Measurements from ENCODE around the gene MND1. TPM values are rescaled to one million over a fixed set of nuclear protein-coding genes. Genes with fewer than 3 reads are reported as not detected.

The MND1 gene, protein sequence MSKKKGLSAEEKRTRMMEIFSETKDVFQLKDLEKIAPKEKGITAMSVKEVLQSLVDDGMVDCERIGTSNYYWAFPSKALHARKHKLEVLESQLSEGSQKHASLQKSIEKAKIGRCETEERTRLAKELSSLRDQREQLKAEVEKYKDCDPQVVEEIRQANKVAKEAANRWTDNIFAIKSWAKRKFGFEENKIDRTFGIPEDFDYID
- total RNA-seq (2014; rRNA removed; shearing (Covaris generic)) (1.2 and 4.2 TPM in 2 replicates), polyA plus RNA-seq (2016; fragmentation: Nextera tagmentation; extraction: Ambion mirVana) (4.3 and 4.9 TPM in 2 replicates)

DNA sequence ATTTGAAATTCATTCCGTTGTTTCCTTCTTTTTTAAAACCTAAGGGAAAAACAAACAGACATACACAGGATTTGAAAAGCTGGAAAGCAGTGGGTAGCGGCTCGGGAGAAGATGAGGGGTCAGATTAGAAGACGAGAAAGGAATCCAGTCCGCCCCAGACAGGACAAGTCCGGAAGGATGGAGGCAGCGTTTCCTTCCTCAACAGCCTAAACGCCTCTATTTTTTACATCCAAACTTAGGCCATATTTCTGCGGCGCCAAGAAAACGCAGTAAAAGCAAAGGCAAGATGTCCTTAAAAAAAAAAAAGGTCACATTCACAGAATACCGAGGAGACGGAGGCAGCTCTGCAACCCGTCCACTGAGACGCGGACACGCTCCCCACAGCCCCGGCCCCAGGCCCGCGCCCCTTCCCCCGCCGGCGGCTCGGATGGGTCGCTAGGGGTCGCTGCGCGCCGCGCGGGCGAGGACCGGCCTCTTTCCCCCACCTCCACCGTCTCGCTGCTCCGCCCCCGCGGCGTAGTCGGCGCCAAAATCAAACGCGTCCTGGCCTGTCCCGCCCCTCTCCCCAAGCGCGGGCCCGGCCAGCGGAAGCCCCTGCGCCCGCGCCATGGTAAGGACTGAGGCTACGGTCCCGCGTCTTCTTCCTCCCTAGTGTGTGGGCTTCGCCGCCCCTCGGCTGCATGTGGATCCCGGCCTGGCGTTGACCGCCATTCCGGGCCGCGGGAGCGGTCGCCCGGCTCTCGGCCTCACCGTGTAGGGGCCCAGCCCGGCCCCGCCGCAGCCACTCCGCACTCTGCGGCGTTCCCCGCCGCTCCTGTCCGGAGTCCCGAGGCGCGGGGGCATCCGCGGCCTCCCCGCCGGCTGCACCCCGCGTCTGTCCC, at the start of gene MND1:
Gene MND1 (plus strand): TSS at position 558 of the 881 bp plus-strand sequence. CDS start 50 bp downstream, at position 608.
- H3K4me1 ChIP-seq (ENCODE audit: insufficient read depth), result peaks cover 13% of the 10 kb centered on the region
- H2AFZ ChIP-seq, result peak within 1 kb of the TSS; percentile 92
- peak within 1 kb of the TSS; percentile 86 for H3K4me2 ChIP-seq (ENCODE audit: unreplicated experiment)
- peak within 1 kb of the TSS; percentile 85 for H3K4me3 ChIP-seq
- no peaks in the 10 kb centered on the region for H3K27me3 ChIP-seq (replicated peaks; ENCODE audit: insufficient read depth)
- in situ Hi-C loops (cut with MboI), result loop anchor here (25.0 kb wide), 1 partner anchor 418 kb away; the partner anchor contains the start of gene RNF175
- no peaks in the 10 kb centered on the region for H3K9me3 ChIP-seq (ENCODE audit: low read depth)
- H3K9me2 ChIP-seq (ENCODE audit: insufficient read depth), result no peaks in the 10 kb centered on the region
- DNase-seq, result peak; percentile 87
- H4K20me1 ChIP-seq (ENCODE audit: insufficient read depth), result no peaks in the 10 kb centered on the region
- peaks cover 9% of the 10 kb centered on the region; the same call in 1 of the 2 replicates for H3F3A ChIP-seq (ENCODE audit: insufficient read depth)
- TF ChIP-seq EZH2phosphoT487 (IDR thresholded peaks at IDR 0.05; ENCODE audit: insufficient read depth, low read depth) (no peak), EZH2 (IDR thresholded peaks at IDR 0.05; ENCODE audit: insufficient read depth, poor library complexity, severe bottlenecking) (no peak)
- H3K36me3 ChIP-seq (ENCODE audit: low read depth), result no peaks in the 10 kb centered on the region
- WGBS, 2 experiments (ENCODE audit: low coverage in 1 of 2, low lambda C conversion rate in 2 of 2, missing lambda C conversion rate in 2 of 2), result 1 to 2% methylated on average over 50 to 64 of the region's 86 CpGs
- H3K79me2 ChIP-seq (ENCODE audit: insufficient read depth), result no peaks in the 10 kb centered on the region
- H3K27ac ChIP-seq, result peak within 1 kb of the TSS; percentile 13; the same call in 1 of the 2 replicates
- H3K9ac ChIP-seq, result peak within 1 kb of the TSS; percentile 77

DNA sequence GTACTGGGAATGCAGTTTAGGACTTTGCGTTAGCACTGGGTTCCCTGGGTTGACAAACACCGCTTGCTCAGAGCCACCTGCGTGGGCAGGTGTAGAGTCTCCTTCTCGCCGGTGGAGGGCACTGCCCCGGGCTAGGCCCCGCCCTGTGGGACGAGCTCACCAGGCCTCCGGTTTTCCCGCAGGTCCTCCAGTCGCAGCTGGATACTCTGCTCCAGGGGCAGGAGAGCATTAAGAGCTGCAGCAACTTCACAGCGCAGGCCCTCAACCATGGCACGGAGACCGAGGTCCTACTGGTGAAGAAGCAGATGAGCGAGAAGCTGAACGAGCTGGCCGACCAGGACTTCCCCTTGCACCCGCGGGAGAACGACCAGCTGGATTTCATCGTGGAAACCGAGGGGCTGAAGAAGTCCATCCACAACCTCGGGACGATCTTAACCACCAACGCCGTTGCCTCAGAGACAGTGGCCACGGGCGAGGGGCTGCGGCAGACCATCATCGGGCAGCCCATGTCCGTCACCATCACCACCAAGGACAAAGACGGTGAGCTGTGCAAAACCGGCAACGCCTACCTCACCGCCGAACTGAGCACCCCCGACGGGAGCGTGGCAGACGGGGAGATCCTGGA, 49.2 kb upstream of the MND1 start:
- Histone ChIP-seq H3K4me2 (ENCODE audit: unreplicated experiment) (peak overlapping the region; percentile 77), H3K9ac (no peak overlapping the region), H3K27ac (no peak overlapping the region)

DNA sequence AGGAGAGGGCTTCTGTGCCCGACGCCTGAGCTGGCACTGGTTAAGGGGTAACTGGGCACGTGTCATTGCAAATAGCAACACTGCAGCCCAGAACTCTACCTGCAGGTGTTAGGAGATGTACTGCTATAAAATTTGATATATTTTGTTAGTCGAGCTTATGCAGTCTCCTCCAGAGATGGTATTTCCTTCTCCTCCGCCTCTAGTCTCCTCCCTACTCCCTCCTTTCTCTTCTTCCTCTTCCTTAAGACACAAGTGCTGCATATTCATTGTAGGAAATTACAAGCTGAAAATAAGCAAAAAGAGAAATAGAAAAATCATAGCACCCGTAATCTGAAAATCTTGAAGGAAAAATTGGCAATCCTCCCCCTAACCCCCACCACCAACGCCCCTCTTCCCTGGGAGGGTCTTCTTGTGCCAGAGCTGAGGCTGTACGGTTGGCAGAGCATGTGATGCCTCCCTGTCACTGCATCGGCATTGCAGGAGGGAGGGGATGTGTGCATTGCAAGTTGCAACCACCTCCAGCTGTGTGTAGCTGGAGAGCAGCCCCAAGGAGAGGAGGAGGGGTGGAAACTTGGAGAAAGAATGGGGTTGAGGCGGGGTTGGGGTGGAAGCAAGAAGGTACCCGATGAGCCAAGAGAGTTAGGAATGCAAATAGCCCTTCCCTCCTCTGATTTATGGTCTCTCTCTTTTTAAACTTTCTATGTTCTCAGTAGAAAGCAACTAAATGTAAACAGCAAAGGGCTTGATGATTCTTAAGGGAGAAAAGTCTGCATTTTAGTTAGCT, 48.3 kb upstream of the MND1 start:
- Histone ChIP-seq H3K36me3 (ENCODE audit: low read depth) (no peaks in the 10 kb centered on the region), H3K4me2 (ENCODE audit: unreplicated experiment) (peak overlapping the region; percentile 77), H3K27me3 (replicated peaks; ENCODE audit: insufficient read depth) (no peaks in the 10 kb centered on the region), H3K9me2 (ENCODE audit: insufficient read depth) (no peaks in the 10 kb centered on the region), H2AFZ (no peak overlapping the region), H3K9ac (no peak overlapping the region), H3K9me3 (ENCODE audit: low read depth) (no peaks in the 10 kb centered on the region), H3K4me1 (ENCODE audit: insufficient read depth) (peaks cover 42% of the 10 kb centered on the region), H3F3A (ENCODE audit: insufficient read depth) (peaks cover 24% of the 10 kb centered on the region), H3K79me2 (ENCODE audit: insufficient read depth) (no peaks in the 10 kb centered on the region), H3K27ac (peak overlapping the region; percentile 49), H4K20me1 (ENCODE audit: insufficient read depth) (no peaks in the 10 kb centered on the region), H3K4me3 (peak overlapping the region; percentile 28)
- TF ChIP-seq EZH2 (IDR thresholded peaks at IDR 0.05; ENCODE audit: insufficient read depth, poor library complexity, severe bottlenecking), result no peak
- no peak for TF ChIP-seq EZH2phosphoT487 (IDR thresholded peaks at IDR 0.05; ENCODE audit: insufficient read depth, low read depth)
- in situ Hi-C loops (cut with MboI), result no loop called here
- WGBS, 2 experiments (ENCODE audit: low coverage in 1 of 2, low lambda C conversion rate in 2 of 2, missing lambda C conversion rate in 2 of 2), result 43 to 44% methylated on average over 10 to 11 of the region's 11 CpGs
- peak; percentile 64 for DNase-seq

More for the DNA sequence above, 49.2 kb upstream of the MND1 start:
- Histone ChIP-seq H3K4me3 (no peak overlapping the region), H3K9me2 (ENCODE audit: insufficient read depth) (no peaks in the 10 kb centered on the region), H3K79me2 (ENCODE audit: insufficient read depth) (no peaks in the 10 kb centered on the region), H2AFZ (no peak overlapping the region), H3F3A (ENCODE audit: insufficient read depth) (peaks cover 24% of the 10 kb centered on the region), H3K4me1 (ENCODE audit: insufficient read depth) (peaks cover 42% of the 10 kb centered on the region), H3K27me3 (replicated peaks; ENCODE audit: insufficient read depth) (no peaks in the 10 kb centered on the region), H3K36me3 (ENCODE audit: low read depth) (no peaks in the 10 kb centered on the region), H3K9me3 (ENCODE audit: low read depth) (no peaks in the 10 kb centered on the region), H4K20me1 (ENCODE audit: insufficient read depth) (no peaks in the 10 kb centered on the region)
- no peak for DNase-seq
- in situ Hi-C loops (cut with MboI), result no loop called here
- TF ChIP-seq EZH2phosphoT487 (IDR thresholded peaks at IDR 0.05; ENCODE audit: insufficient read depth, low read depth), result no peak
- TF ChIP-seq EZH2 (IDR thresholded peaks at IDR 0.05; ENCODE audit: insufficient read depth, poor library complexity, severe bottlenecking), result no peak
- WGBS, 2 experiments (ENCODE audit: low coverage in 1 of 2, low lambda C conversion rate in 2 of 2, missing lambda C conversion rate in 2 of 2), result 93 to 97% methylated on average over 31 to 40 of the region's 40 CpGs
